Endothelial cell of umbilical vein (primary cell): ENCODE data around the gene TACSTD2.

Source experiments
- EZH2 ChIP-seq: IDR thresholded peaks from 2 replicates; pipeline ENCODE4 v1.6.1; 2012; ENCODE audit warnings: borderline replicate concordance, low read depth, mild to moderate bottlenecking, moderate library complexity, low read length, inconsistent platforms; ENCODE audit not compliant: severe bottlenecking
- FOS ChIP-seq: IDR thresholded peaks from 2 replicates; pipeline ENCODE4 v1.6.1; 2011; ENCODE audit warnings: mild to moderate bottlenecking, low read length, moderate library complexity, borderline replicate concordance; ENCODE audit not compliant: insufficient read depth
- GATA2 ChIP-seq: IDR thresholded peaks from 2 replicates; pipeline ENCODE4 v1.7.0; 2011; ENCODE audit warnings: low read depth, mild to moderate bottlenecking, moderate library complexity, mixed read lengths, low read length; ENCODE audit not compliant: insufficient read length, insufficient read depth
- JUN ChIP-seq: IDR thresholded peaks from 2 replicates; pipeline ENCODE4 v1.6.1; 2011; ENCODE audit warnings: borderline replicate concordance, low read depth; ENCODE audit not compliant: insufficient read length, insufficient read depth
- POLR2A ChIP-seq: IDR thresholded peaks from 2 replicates; pipeline ENCODE4 v1.6.1; 2012; ENCODE audit warnings: low read depth, mild to moderate bottlenecking, control low read depth, low read length
- POLR2AphosphoS5 ChIP-seq: IDR thresholded peaks from 2 replicates; pipeline ENCODE4 v1.6.1; 2012; ENCODE audit warnings: low read depth, mild to moderate bottlenecking, control low read depth, low read length, moderate library complexity; ENCODE audit not compliant: insufficient read depth
- TF ChIP-seq, protein P1 (sequence below): IDR thresholded peaks from 2 replicates; pipeline ENCODE4 v1.6.1; 2011; ENCODE audit not compliant: insufficient read depth, insufficient read length
- TF ChIP-seq, protein P2 (sequence below), 2 donors: IDR thresholded peaks; 1 replicate in 1 of 2; 2 replicates in 1 of 2; pipeline ENCODE4 v1.5.1; 2011; ENCODE audit warnings: low read length in 2 of 2, mild to moderate bottlenecking in 2 of 2, moderate library complexity in 2 of 2, control low read depth in 1 of 2, inconsistent platforms in 1 of 2, low read depth in 1 of 2; ENCODE audit not compliant: insufficient read depth in 1 of 2; ENCODE audit errors: extremely low read depth in 1 of 2

DNA sequence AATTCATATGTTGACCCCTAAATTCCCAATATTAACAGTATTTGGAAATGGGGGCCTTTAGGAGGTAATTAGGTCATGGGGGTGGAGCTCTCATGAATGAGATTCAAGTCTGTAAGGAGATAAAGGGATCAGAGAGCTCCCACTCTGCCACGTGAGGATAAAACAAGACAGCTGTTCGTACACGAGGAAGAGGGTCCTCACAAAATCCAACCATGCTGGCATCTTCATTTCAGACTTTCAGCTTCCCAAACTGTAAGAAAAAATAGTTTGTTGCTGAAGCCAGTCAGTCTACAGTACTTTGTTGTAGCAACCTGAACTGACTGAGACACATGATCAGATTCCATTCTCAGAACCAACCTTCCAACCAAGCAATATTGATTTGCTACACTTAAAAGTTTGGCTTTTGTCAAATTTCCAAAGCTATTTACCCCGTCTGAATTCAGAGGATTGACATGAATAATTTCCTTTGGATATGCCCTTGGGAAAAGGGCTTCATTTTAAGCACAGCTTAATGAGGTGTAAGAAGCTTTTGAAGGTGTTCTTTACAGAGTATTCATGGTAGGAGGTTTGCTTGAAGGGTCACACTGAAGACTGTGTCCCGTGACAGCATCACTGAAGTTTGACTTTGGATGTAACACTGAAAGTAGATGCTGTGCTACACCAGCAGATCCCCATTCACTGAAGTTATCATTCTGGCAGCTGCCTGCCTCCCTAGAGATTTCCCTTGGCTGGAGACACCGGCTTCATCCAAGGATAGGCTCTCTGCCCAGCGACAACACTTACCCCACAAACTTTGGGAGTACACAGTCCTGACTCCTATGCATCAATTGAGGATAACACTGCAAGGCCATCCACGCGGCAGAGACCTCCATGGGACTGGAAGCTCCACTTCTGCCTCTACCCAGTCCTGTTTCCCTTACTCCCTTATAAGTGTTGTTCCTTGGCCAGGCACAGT lies 25.6 kb downstream of the TACSTD2 start:
- TF ChIP-seq, protein P1, sequence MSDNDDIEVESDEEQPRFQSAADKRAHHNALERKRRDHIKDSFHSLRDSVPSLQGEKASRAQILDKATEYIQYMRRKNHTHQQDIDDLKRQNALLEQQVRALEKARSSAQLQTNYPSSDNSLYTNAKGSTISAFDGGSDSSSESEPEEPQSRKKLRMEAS, result no peak
- TF ChIP-seq, protein P2, sequence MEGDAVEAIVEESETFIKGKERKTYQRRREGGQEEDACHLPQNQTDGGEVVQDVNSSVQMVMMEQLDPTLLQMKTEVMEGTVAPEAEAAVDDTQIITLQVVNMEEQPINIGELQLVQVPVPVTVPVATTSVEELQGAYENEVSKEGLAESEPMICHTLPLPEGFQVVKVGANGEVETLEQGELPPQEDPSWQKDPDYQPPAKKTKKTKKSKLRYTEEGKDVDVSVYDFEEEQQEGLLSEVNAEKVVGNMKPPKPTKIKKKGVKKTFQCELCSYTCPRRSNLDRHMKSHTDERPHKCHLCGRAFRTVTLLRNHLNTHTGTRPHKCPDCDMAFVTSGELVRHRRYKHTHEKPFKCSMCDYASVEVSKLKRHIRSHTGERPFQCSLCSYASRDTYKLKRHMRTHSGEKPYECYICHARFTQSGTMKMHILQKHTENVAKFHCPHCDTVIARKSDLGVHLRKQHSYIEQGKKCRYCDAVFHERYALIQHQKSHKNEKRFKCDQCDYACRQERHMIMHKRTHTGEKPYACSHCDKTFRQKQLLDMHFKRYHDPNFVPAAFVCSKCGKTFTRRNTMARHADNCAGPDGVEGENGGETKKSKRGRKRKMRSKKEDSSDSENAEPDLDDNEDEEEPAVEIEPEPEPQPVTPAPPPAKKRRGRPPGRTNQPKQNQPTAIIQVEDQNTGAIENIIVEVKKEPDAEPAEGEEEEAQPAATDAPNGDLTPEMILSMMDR (IDR thresholded peaks at IDR 0.05; ENCODE audit: extremely low read depth in 1 of 2, insufficient read depth in 1 of 2, low read depth in 1 of 2, low read length in 2 of 2), result no peak
- TF ChIP-seq POLR2A (no peak), GATA2 (no peak), FOS (no peak), EZH2 (no peak), POLR2AphosphoS5 (no peak), JUN (no peak)
